Measurements from ENCODE around the gene SH3BP1. TPM values are rescaled to one million over a fixed set of nuclear protein-coding genes. Genes with fewer than 3 reads are reported as not detected.

The SH3BP1 gene
- total and polyA plus RNA-seq, 2 of the 13 experiments (the other 11 are each of a cell fraction or from before 2014, with no cell fraction given) = 8.4 to 18.5 TPM

- TF ChIP-seq PCBP2 (optimal IDR thresholded peaks at IDR 0.05; ENCODE audit: low read depth, low read length, poor library complexity, severe bottlenecking) = no peak
- TF ChIP-seq KLF6 (CRISPR knock-in tag; IDR thresholded peaks at IDR 0.05) = no peak
- TF ChIP-seq ZFP90 (CRISPR knock-in tag; IDR thresholded peaks at IDR 0.05; ENCODE audit: borderline replicate concordance) = no peak
- TF ChIP-seq ZSCAN25 (CRISPR knock-in tag; IDR thresholded peaks at IDR 0.05) = no peak
- no peak for TF ChIP-seq SMARCC2 (IDR thresholded peaks at IDR 0.05)
- peak; percentile 41; the same call in 1 of the 2 replicates for TF ChIP-seq TARDBP (CRISPR knock-in tag; IDR thresholded peaks at IDR 0.05)
These were observed 18.9 kb downstream of the SH3BP1 start, which contains the start of gene PDXP (continued) for GRCh38 chr22:37658133-37659065.

DNA sequence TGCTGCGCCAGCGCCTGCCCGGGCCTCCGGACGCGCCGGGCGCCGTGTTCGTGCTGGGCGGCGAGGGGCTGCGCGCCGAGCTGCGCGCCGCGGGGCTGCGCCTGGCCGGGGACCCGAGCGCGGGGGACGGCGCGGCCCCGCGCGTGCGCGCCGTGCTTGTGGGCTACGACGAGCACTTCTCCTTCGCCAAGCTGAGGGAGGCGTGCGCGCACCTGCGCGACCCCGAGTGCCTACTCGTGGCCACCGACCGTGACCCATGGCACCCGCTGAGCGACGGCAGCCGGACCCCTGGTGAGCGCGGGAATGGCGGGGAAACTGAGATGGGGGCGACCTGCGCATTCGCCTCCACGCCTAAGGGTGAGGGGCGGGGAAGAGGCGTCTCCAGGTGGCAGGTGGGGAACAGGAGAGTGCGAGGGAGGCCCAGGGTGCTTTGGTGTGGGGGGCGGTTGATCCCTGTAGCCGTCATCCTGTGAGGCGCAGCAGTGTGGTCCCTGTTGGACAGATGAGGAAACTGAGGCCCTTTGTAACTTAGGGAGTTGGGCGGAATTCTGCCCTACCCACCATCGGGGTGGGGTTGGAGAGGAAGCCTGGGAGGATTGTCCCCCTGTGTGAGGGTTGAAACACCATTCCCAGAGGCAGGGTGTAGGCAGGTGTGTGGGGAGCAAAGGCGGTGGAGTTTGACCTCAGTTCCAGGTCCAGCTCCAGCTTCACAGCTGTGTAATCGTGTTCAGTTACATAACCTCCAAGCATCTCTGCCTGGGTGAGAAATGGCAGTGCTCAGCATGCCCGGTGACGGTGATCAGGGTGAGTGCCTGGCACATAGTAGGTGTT lies 19.8 kb downstream of the SH3BP1 start:
- Histone ChIP-seq H3K79me2 (ENCODE audit: insufficient read depth, low read length) (peaks cover 53% of the 10 kb centered on the region), H3K4me1 (ENCODE audit: insufficient read depth, low read length) (peaks cover 59% of the 10 kb centered on the region), H3K27ac (ENCODE audit: extremely low read length, insufficient read depth, low read length) (peak overlapping the region; percentile 93), H4K20me1 (ENCODE audit: insufficient read depth, low read length) (peaks cover 40% of the 10 kb centered on the region), H3K9me3 (ENCODE audit: low read length) (no peaks in the 10 kb centered on the region), H3K27me3 (ENCODE audit: control insufficient read depth in 1 of 2, insufficient read depth in 2 of 2, low read length in 2 of 2) (no peaks in the 10 kb centered on the region; a peak in 1 of 5 replicates), H3K4me2 (ENCODE audit: low read depth, low read length) (peak overlapping the region; percentile 94), H3K9ac (ENCODE audit: insufficient read depth, low read depth, low read length) (peak overlapping the region; percentile 92), H3K36me3 (replicated peaks in 1 of 2; ENCODE audit: control insufficient read depth in 1 of 2, insufficient read depth in 2 of 2, low read length in 2 of 2) (peaks cover 2 to 6% of the 10 kb centered on the region in 2 experiments; a peak in 3 of 5 replicates), H3K4me3 (replicated peaks in 1 of 3; ENCODE audit: insufficient read depth in 1 of 3, low read depth in 2 of 3, low read length in 3 of 3) (peak overlapping the region; percentile 75 to 97 (median 94)), H2AFZ (ENCODE audit: low read length) (no peak overlapping the region)
- POLR2A ChIA-PET = interaction anchor here (0.9 to 11.2 kb wide), 17 partner anchors 9 to 158 kb away, joined by 3 to 242 read pairs (median 13); partner anchors contain the start of genes GCAT, GGA1, LGALS1 and NOL12
- peak; percentile 93 for FAIRE-seq
- peak; percentile 73 for DNase-seq (ENCODE audit: low spot score)
- intact Hi-C loops (cut with micrococcal nuclease; ENCODE audit: unreplicated experiment) (loop anchor here (10.0 kb wide), 1 partner anchor 146 kb away; the partner anchor contains the start of gene GCAT), in situ Hi-C loops (cut with HindIII; ENCODE audit: extremely low pct_ligation_motif_present, low pct_unique_long_range_greater_than_20kb) (no loop called here)
- CTCF ChIA-PET (ENCODE audit: low intra/inter-chr PET ratio, low total read pairs) = interaction anchor here (1.8 kb wide), 1 partner anchor 21 kb away, joined by 3 read pairs; no protein-coding TSS in a partner anchor
- 4% methylated on average over 6 of the region's 68 CpGs for WGBS (ENCODE audit: low lambda C conversion rate)
- TSS peak; percentile 80 for BruUV-seq (replicated peaks)
- peak; percentile 6; the same call in 1 of the 3 replicates for ATAC-seq
- TF ChIP-seq ZHX1 (CRISPR knock-in tag; IDR thresholded peaks at IDR 0.05; ENCODE audit: low read depth) = no peak
- TF ChIP-seq TCF12 (IDR thresholded peaks at IDR 0.05) = no peak
- peak; percentile 77; the same call in 1 of the 2 replicates for TF ChIP-seq TCF12 (CRISPR knock-in tag; IDR thresholded peaks at IDR 0.05)
- TF ChIP-seq ZFYVE20 (CRISPR knock-in tag; IDR thresholded peaks at IDR 0.05; ENCODE audit: borderline replicate concordance, low read depth) = no peak
- TF ChIP-seq ZNF607 (CRISPR knock-in tag; IDR thresholded peaks at IDR 0.05; ENCODE audit: borderline replicate concordance) = peak; percentile 64
- no peak for TF ChIP-seq FOXJ3 (CRISPR knock-in tag; IDR thresholded peaks at IDR 0.05; ENCODE audit: borderline replicate concordance)
- TF ChIP-seq ZKSCAN1 (IDR thresholded peaks at IDR 0.05; ENCODE audit: low read length) = peak; percentile 98
- no peak for TF ChIP-seq ZNF704 (CRISPR knock-in tag; IDR thresholded peaks at IDR 0.05; ENCODE audit: borderline replicate concordance)

All from HepG2 (cell line).